AG04450 (cell line): Measurements from ENCODE around the gene PRRT1B. TPM values are rescaled to one million over a fixed set of nuclear protein-coding genes. Genes with fewer than 3 reads are reported as not detected.

Source experiments
- CTCF ChIA-PET: fragments of 300-600, 350-600 bp; formaldehyde crosslinking; extraction: SDS; loops from one replicate; lab custom pipeline; 2022; ENCODE audit warnings: antibody characterized with exemption, inconsistent platforms; lab: Charles Lee
- POLR2A ChIA-PET: fragments of 350-600 bp; formaldehyde crosslinking; extraction: SDS; loops from one replicate; lab custom pipeline; 2021; ENCODE audit warnings: antibody characterized with exemption, inconsistent platforms; lab: Yijun Ruan, JAX
- DNase-seq: peaks from one replicate; pipeline ENCODE4 v3.0.0-alpha.2; 2011; ENCODE audit warnings: low read depth, low spot score
- H3K27ac ChIP-seq: one replicate; pipeline ENCODE4 v1.5.1; 2012; ENCODE audit warnings: low read depth, low read length, control low read depth
- H3K27me3 ChIP-seq: one replicate; pipeline ENCODE4 v1.6.0; 2012; ENCODE audit warnings: low read length; ENCODE audit not compliant: control insufficient read depth, insufficient read depth
- H3K4me3 ChIP-seq: 2 replicates; pipeline ENCODE4 v1.5.1; 2011; ENCODE audit warnings: mild to moderate bottlenecking, low read depth, low read length, control low read depth
- H3K9me3 ChIP-seq: 2 replicates; pipeline ENCODE4 v1.5.1; 2012; ENCODE audit warnings: low read length; ENCODE audit not compliant: control insufficient read depth, insufficient read depth
- polyA plus RNA-seq: library from polyadenylated mRNA; depleted of rRNA; stranded (reverse); fragments of >200 nt; gene quantifications from 2 replicates; pipeline ENCODE4 v1.2.3, GENCODE V29; 2011
- TF ChIP-seq, protein P1 (sequence below): IDR thresholded peaks from 2 replicates; pipeline ENCODE4 v1.5.1; 2011; ENCODE audit warnings: low read depth, low read length, control low read depth, inconsistent platforms

PRRT1B gene
- polyA plus RNA-seq, 1 experiment: not detected

DNA sequence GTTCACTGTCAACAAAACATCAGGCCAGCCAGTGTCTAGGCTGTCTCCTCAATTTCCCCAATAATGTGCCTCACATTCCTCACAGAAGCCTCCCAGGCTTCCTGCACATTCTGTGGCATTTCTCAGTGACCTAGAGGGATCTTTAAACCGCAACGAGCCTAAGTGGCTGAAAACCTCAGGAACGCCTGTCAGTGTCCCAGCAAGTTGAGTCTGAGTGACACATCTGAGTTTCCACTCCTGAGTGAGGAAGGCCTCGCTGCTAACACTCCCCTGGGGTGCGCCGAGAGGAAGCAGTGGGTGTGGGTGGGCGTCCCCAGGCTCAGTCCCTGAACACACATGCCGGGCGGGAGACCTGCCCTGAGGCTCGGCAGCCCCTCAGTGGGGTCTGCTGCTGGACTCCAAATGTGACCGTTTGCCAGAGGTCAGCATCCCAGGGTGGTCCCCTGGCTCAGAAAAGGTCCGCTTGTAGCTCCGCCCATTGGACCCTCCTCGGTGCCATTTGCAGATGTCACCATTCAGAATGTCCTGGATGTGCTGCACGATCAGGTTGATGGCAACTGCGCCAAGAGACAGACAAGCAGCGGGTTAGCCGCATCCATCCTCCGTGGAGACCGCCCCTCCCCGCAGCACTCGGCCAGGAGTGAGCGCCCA is 20.5 kb upstream of the PRRT1B start:
- no peak for DNase-seq
- CTCF ChIA-PET: no interaction called here
- Histone ChIP-seq H3K27ac (no peak overlapping the region), H3K27me3 (no peaks in the 10 kb centered on the region), H3K9me3 (no peaks in the 10 kb centered on the region; the same call in 1 of the 2 replicates), H3K4me3 (no peak overlapping the region)
- TF ChIP-seq, protein P1, sequence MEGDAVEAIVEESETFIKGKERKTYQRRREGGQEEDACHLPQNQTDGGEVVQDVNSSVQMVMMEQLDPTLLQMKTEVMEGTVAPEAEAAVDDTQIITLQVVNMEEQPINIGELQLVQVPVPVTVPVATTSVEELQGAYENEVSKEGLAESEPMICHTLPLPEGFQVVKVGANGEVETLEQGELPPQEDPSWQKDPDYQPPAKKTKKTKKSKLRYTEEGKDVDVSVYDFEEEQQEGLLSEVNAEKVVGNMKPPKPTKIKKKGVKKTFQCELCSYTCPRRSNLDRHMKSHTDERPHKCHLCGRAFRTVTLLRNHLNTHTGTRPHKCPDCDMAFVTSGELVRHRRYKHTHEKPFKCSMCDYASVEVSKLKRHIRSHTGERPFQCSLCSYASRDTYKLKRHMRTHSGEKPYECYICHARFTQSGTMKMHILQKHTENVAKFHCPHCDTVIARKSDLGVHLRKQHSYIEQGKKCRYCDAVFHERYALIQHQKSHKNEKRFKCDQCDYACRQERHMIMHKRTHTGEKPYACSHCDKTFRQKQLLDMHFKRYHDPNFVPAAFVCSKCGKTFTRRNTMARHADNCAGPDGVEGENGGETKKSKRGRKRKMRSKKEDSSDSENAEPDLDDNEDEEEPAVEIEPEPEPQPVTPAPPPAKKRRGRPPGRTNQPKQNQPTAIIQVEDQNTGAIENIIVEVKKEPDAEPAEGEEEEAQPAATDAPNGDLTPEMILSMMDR: no peak
- POLR2A ChIA-PET: no interaction called here

- H3K27me3 ChIP-seq: no peaks in the 10 kb centered on the region
- no peak overlapping the region for H3K4me3 ChIP-seq
- ChIA-PET POLR2A (no interaction called here), CTCF (no interaction called here)
- DNase-seq: no peak
- no peak overlapping the region for H3K27ac ChIP-seq
- no peaks in the 10 kb centered on the region; the same call in 1 of the 2 replicates for H3K9me3 ChIP-seq
- TF ChIP-seq, protein P1: no peak
Observed at GRCh38 chr9:131525643-131526565, 19.4 kb upstream of the PRRT1B start.

GRCh38 chr9:131528186-131528585 is 17.1 kb upstream of the PRRT1B start:
- ChIA-PET POLR2A (no interaction called here), CTCF (no interaction called here)
- no peak overlapping the region for H3K4me3 ChIP-seq
- TF ChIP-seq, protein P1: no peak
- H3K27me3 ChIP-seq: no peaks in the 10 kb centered on the region
- no peak for DNase-seq
- no peak overlapping the region for H3K27ac ChIP-seq
- H3K9me3 ChIP-seq: no peaks in the 10 kb centered on the region; the same call in 1 of the 2 replicates

DNA sequence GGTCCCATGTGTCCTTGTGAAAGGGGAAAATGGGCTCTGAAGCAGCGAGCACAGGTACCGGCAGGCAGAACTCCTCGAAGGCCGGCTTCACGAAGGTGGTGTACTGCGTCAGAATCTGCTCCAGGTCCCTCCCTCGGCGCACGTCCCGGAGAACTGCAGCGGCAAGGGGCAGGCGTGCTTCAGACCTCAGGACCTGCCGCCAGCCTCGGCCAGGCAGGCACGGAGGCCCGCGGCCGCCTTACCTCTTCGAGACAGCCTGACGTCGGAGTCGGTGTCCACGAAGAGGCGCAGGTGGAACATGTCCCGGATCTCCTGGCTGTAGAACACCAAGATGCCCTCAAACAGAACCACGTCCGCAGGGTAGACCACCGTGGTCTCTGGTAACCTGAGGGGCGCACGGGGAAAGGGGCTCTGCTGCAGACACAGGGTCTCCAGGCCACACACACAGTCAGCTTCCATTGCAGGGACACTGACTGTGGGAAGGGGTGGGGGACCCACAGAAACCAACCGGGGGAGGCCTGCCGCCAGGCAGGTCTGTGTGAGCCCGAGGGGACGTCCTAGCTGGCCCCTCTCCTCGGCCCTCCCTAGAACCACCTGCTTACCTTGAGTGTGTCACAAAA is 16.3 kb upstream of the PRRT1B start:
- H3K27me3 ChIP-seq: no peaks in the 10 kb centered on the region
- no peak overlapping the region for H3K27ac ChIP-seq
- ChIA-PET CTCF (no interaction called here), POLR2A (no interaction called here)
- H3K9me3 ChIP-seq: no peaks in the 10 kb centered on the region; the same call in 1 of the 2 replicates
- no peak overlapping the region for H3K4me3 ChIP-seq
- TF ChIP-seq, protein P1: no peak
- no peak for DNase-seq
